Endothelial cell (in vitro differentiated cells): ENCODE results near the gene PRKAB2. TPM values are rescaled to one million over a fixed set of nuclear protein-coding genes. Genes with fewer than 3 reads are reported as not detected.

ENCODE experiments used
- DNase-seq: peaks from one replicate; pipeline ENCODE4 v3.0.0; 2021; ENCODE audit warnings: low spot score
- H3K27ac Mint-ChIP-seq: one replicate; pipeline ENCODE4 v1.8.0; 2021; ENCODE audit warnings: mixed read lengths, inconsistent platforms; ENCODE audit not compliant: unreplicated experiment
- H3K27me3 Mint-ChIP-seq: one replicate; pipeline ENCODE4 v1.8.0; 2021; ENCODE audit warnings: mild to moderate bottlenecking, moderate library complexity, mixed read lengths, inconsistent platforms; ENCODE audit not compliant: unreplicated experiment
- H3K36me3 Mint-ChIP-seq: one replicate; pipeline ENCODE4 v1.8.0; 2021; ENCODE audit warnings: mild to moderate bottlenecking, low read depth, mixed read lengths, inconsistent platforms; ENCODE audit not compliant: unreplicated experiment
- H3K4me1 Mint-ChIP-seq: one replicate; pipeline ENCODE4 v1.8.0; 2021; ENCODE audit warnings: mild to moderate bottlenecking, mixed read lengths, inconsistent platforms; ENCODE audit not compliant: unreplicated experiment
- H3K4me3 Mint-ChIP-seq: one replicate; pipeline ENCODE4 v1.8.0; 2021; ENCODE audit warnings: mild to moderate bottlenecking, mixed read lengths, inconsistent platforms; ENCODE audit not compliant: unreplicated experiment
- H3K9me3 Mint-ChIP-seq: one replicate; pipeline ENCODE4 v1.8.0; 2021; ENCODE audit warnings: mixed read lengths, inconsistent platforms; ENCODE audit not compliant: unreplicated experiment
- CTCF ChIP-seq: fragments of 200-600 bp; sonication (generic); IDR thresholded peaks from one replicate; pipeline ENCODE4 v1.5.0; 2021; ENCODE audit warnings: antibody characterized with exemption; ENCODE audit not compliant: unreplicated experiment
- long read RNA-seq: library from polyadenylated mRNA; unstranded; transcript quantifications from one replicate; pipeline ENCODE4 v2.0.0, GENCODE V29; 2020; ENCODE audit not compliant: unreplicated experiment
- total RNA-seq: library from RNA; stranded (reverse); fragmentation: NEBNext Ultra II Directional; extraction: Animal tissue kit (Norgen Biotek cat#: 25700); gene quantifications from one replicate; pipeline ENCODE4 v1.2.1, GENCODE V29; 2021; ENCODE audit not compliant: unreplicated experiment

The PRKAB2 gene
- total RNA-seq, result 20.0 TPM
- long read RNA-seq, full-length matches to known transcripts, result 2 of 6 reads
- long read RNA-seq, partial matches to known transcripts, result 2 of 6 reads
- long read RNA-seq, other reads (novel, unspliced or antisense), result 2 of 6 reads

- no peaks in the 10 kb centered on the region for H3K9me3 Mint-ChIP-seq
- H3K4me3 Mint-ChIP-seq, result peak within 1 kb of the TSS; percentile 99
- peak; percentile 84 for TF ChIP-seq CTCF
- peak within 1 kb of the TSS; percentile 98 for H3K27ac Mint-ChIP-seq
- peak; percentile 100 for DNase-seq
- H3K27me3 Mint-ChIP-seq, result peaks cover 2% of the 10 kb centered on the region
- peaks cover 29% of the 10 kb centered on the region for H3K4me1 Mint-ChIP-seq
- H3K36me3 Mint-ChIP-seq, result no peaks in the 10 kb centered on the region
Measured at GRCh38 chr1:147172168-147173016, at the start of gene PRKAB2. Gene PRKAB2, minus strand, starts transcription at chr1:147172470. Its CDS starts 326 bp downstream, at chr1:147172144.

GRCh38 chr1:147218606-147219005, 46.3 kb upstream of the PRKAB2 start:
- Mint-ChIP-seq H3K4me3 (no peak overlapping the region), H3K27me3 (no peaks in the 10 kb centered on the region), H3K27ac (no peak overlapping the region), H3K36me3 (no peaks in the 10 kb centered on the region), H3K4me1 (peaks cover 3% of the 10 kb centered on the region), H3K9me3 (no peaks in the 10 kb centered on the region)
- DNase-seq, result no peak
- no peak for TF ChIP-seq CTCF

- Mint-ChIP-seq H3K27me3 (no peaks in the 10 kb centered on the region), H3K9me3 (no peaks in the 10 kb centered on the region), H3K4me3 (no peak overlapping the region), H3K36me3 (no peaks in the 10 kb centered on the region), H3K27ac (no peak overlapping the region), H3K4me1 (no peaks in the 10 kb centered on the region)
- TF ChIP-seq CTCF, result no peak
- DNase-seq, result no peak
Measured at GRCh38 chr1:147217141-147217540, 44.9 kb upstream of the PRKAB2 start.

- no peak overlapping the region for H3K27ac Mint-ChIP-seq
- no peaks in the 10 kb centered on the region for H3K27me3 Mint-ChIP-seq
- no peak overlapping the region for H3K4me3 Mint-ChIP-seq
- no peaks in the 10 kb centered on the region for H3K4me1 Mint-ChIP-seq
- H3K9me3 Mint-ChIP-seq, result no peaks in the 10 kb centered on the region
- H3K36me3 Mint-ChIP-seq, result no peaks in the 10 kb centered on the region
- TF ChIP-seq CTCF, result no peak
- DNase-seq, result no peak
Measured at GRCh38 chr1:147216124-147216523, 43.9 kb upstream of the PRKAB2 start.

GRCh38 chr1:147215540-147215916, 43.3 kb upstream of the PRKAB2 start:
- no peak for TF ChIP-seq CTCF
- no peak for DNase-seq
- Mint-ChIP-seq H3K9me3 (no peaks in the 10 kb centered on the region), H3K4me3 (no peak overlapping the region), H3K4me1 (no peaks in the 10 kb centered on the region), H3K27me3 (no peaks in the 10 kb centered on the region), H3K27ac (no peak overlapping the region), H3K36me3 (no peaks in the 10 kb centered on the region)
